ENCODE results near the gene B4GALNT3.

Gene B4GALNT3

GRCh38 chr12:578748-579419 is 119.1 kb downstream of the B4GALNT3 start:
- DNase-seq (ENCODE audit: low spot score) = no peak
- in situ Hi-C loops (cut with MboI; ENCODE audit: low sequenced_read_pairs, unreplicated experiment) = loop anchor here (10.0 kb wide), 2 partner anchors 236 to 376 kb away; no protein-coding TSS in a partner anchor
- TF ChIP-seq, protein P1, sequence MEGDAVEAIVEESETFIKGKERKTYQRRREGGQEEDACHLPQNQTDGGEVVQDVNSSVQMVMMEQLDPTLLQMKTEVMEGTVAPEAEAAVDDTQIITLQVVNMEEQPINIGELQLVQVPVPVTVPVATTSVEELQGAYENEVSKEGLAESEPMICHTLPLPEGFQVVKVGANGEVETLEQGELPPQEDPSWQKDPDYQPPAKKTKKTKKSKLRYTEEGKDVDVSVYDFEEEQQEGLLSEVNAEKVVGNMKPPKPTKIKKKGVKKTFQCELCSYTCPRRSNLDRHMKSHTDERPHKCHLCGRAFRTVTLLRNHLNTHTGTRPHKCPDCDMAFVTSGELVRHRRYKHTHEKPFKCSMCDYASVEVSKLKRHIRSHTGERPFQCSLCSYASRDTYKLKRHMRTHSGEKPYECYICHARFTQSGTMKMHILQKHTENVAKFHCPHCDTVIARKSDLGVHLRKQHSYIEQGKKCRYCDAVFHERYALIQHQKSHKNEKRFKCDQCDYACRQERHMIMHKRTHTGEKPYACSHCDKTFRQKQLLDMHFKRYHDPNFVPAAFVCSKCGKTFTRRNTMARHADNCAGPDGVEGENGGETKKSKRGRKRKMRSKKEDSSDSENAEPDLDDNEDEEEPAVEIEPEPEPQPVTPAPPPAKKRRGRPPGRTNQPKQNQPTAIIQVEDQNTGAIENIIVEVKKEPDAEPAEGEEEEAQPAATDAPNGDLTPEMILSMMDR (IDR thresholded peaks at IDR 0.05; ENCODE audit: borderline replicate concordance, control extremely low read depth, extremely low read depth, insufficient read depth, missing control alignments) = no peak

DNA sequence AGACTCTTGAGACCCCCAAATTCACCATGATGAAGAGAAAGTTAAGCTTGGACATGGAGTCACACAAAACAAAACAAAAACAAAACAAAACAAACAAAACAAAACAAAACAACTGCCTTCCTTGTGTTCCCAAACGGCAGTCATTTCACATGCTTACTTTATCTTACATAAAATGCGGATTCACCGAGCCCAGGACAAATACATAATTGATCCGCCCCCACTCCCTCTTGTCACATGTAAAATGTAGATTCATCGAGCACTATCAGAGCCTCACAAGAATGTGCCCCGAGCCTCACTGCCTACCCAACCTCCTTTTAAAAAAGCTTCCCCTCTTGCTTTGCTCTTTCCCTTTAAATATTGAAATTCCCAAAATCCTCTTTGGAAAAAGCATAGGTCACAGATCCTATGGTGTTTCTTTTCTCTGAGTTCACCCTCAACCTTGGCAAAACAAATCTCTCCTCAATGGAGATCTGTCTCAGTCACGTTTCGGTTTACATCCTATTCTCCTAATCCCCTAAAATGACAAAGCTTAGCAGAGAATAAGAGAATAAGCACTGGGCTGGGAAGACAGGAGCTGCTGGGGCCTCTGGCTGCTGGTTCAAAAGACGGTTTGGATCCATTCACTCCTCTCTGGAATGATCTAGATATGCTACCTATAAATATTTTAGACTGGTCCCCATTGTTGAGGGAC is 119.8 kb downstream of the B4GALNT3 start:
- DNase-seq (ENCODE audit: low spot score) = no peak
- TF ChIP-seq, protein P1 (IDR thresholded peaks at IDR 0.05; ENCODE audit: borderline replicate concordance, control extremely low read depth, extremely low read depth, insufficient read depth, missing control alignments) = no peak
- in situ Hi-C loops (cut with MboI; ENCODE audit: low sequenced_read_pairs, unreplicated experiment) = loop anchor here (10.0 kb wide), 2 partner anchors 235 to 375 kb away; no protein-coding TSS in a partner anchor

- in situ Hi-C loops (cut with MboI; ENCODE audit: low sequenced_read_pairs, unreplicated experiment) = no loop called here
- TF ChIP-seq, protein P1 (IDR thresholded peaks at IDR 0.05; ENCODE audit: borderline replicate concordance, control extremely low read depth, extremely low read depth, insufficient read depth, missing control alignments) = no peak
- DNase-seq (ENCODE audit: low spot score) = no peak
These were observed 121.1 kb downstream of the B4GALNT3 start for GRCh38 chr12:580813-581212.

GRCh38 chr12:581321-581720 is 121.6 kb downstream of the B4GALNT3 start:
- TF ChIP-seq, protein P1 (IDR thresholded peaks at IDR 0.05; ENCODE audit: borderline replicate concordance, control extremely low read depth, extremely low read depth, insufficient read depth, missing control alignments) = no peak
- in situ Hi-C loops (cut with MboI; ENCODE audit: low sequenced_read_pairs, unreplicated experiment) = no loop called here

GRCh38 chr12:581746-582145 is 122.0 kb downstream of the B4GALNT3 start:
- no peak for DNase-seq (ENCODE audit: low spot score)
- in situ Hi-C loops (cut with MboI; ENCODE audit: low sequenced_read_pairs, unreplicated experiment) = no loop called here
- TF ChIP-seq, protein P1 (IDR thresholded peaks at IDR 0.05; ENCODE audit: borderline replicate concordance, control extremely low read depth, extremely low read depth, insufficient read depth, missing control alignments) = no peak

More at GRCh38 chr12:581321-581720, 121.6 kb downstream of the B4GALNT3 start:
- no peak for DNase-seq (ENCODE audit: low spot score)

DNA sequence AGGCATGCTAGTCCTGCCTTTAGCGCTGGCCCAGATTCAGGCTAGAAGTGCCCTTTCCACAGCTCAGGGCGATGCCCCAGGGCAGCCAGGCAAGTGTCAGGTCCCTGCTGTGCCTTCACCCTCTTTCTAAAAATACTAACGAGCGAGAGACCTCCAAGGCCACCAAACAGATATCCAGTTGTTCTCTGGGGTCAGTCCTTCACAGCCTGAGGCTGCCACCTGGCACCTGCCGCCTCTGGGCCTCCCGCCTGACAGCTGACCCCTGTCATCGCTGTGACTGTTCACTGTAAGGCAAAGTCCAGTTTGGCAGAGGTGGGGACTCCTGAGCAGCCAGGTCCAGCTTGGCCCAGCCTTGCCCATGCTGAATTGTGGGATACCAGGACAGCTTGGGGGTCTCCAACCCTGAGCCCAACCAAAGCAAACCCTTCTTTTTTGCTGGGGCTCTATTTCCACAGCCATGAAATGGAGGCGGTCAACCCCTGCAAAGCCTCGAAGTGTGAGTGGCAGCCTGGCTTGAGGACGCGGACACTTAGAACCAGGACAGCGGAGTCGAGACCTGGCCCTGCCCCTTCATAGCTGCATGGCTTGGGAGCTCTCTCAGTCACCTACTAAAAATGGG is 123.6 kb downstream of the B4GALNT3 start:
- no peak for DNase-seq (ENCODE audit: low spot score)
- TF ChIP-seq, protein P1 (IDR thresholded peaks at IDR 0.05; ENCODE audit: borderline replicate concordance, control extremely low read depth, extremely low read depth, insufficient read depth, missing control alignments) = no peak
- in situ Hi-C loops (cut with MboI; ENCODE audit: low sequenced_read_pairs, unreplicated experiment) = no loop called here
